GM18505 (cell line): ENCODE measurements around the gene ASB18.

Experiments used
- ATAC-seq: cut with Tn5 transposase; IDR thresholded peaks from one replicate; pipeline ENCODE4 v1.9.1; 2021; ENCODE audit not compliant: unreplicated experiment
- POLR2A ChIP-seq: IDR thresholded peaks from 4 replicates; pipeline ENCODE4 v1.6.1; 2011; ENCODE audit warnings: borderline replicate concordance; ENCODE audit not compliant: insufficient read depth, insufficient read length; ENCODE audit errors: extremely low read depth

Gene ASB18

DNA sequence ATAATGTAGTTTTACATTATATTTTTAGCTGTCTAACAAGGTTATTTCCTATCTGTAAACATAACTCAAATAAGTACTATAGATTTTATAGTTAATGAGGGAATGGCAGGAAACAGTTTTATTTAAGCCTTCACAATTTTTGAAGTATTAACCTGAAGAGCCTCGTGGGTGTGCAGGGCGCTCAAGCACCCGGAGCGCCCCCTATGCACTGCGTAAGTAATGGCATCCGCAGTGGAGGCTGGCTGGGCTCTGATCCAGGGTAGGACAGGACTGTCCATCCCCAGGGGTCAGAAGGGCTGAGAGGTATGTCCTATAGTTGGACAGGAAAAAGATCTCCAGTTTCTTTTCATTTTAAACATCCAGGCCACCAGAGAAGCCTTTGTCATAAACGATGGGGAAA, 87.8 kb downstream of the ASB18 start:
- ATAC-seq = no peak
- TF ChIP-seq POLR2A = no peak

DNA sequence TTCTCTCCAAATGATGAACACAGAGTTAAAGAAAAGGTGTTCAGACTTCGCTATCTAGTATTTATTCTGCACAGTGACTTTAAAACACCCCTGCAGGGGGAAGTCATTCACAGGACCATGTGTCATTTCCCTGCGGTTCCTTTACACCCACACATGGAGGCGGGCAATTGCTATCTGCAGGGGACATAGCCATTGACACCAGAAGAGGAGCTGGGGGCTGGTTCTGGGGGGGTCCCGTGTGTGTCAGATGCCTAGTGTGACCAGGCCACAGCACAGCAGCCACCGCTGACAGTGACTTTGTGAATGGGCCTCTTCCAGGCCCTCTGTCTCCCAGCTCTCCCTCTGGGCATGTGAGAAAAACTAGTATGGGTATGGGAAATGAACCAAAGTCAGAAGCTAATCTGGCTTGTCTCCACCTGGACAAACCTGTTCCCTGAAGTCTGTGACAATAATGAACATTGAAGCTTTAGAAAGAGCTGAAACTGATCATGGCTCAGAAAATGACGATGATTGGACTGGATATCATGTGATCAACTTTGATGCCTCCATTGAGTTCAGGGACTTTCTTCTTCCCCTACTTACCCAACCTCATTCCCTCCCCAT, 88.6 kb downstream of the ASB18 start:
- no peak for TF ChIP-seq POLR2A
- no peak for ATAC-seq

DNA sequence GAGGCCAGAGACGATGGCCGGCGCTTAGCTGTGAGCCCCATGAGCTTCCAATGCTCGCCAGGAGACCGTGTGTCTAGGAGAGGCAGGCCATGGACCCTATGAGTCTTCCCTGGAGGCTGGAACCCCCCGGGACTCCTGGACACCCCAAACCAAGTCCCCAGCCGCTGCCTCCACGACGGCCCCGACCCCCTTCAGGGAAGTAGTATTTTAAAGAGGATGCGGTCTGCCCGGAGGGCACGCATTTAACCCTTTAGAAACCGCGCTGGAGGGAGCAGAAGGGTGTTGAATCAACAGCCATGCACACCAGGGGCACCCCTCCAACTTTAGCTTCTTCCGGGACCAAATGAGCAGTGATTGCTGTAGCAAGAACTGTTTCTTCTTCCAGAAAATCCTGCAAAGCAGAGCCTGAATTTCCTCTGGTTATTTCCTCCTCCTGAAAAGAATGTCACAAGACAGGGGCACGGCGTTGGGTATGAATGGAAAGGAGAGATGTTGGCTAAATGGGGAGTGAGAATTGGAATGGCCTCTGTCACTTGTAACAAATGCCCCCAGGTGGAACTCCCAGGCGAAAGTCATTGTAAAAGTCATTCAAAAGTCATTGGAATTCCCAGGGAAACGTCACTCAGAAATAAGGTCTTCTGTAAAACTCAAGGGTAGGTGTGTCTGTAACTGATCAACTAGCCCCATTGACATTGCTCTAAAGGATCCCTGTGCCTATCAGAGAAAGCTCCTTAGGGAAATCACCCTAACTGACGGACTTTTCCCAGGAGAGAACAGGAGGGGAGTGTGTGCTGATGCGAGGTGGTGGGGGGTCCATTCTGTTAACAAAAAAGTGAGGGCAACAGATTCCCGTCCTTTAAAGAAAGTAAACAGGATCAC, 90.2 kb downstream of the ASB18 start:
- no peak for TF ChIP-seq POLR2A
- no peak for ATAC-seq

DNA sequence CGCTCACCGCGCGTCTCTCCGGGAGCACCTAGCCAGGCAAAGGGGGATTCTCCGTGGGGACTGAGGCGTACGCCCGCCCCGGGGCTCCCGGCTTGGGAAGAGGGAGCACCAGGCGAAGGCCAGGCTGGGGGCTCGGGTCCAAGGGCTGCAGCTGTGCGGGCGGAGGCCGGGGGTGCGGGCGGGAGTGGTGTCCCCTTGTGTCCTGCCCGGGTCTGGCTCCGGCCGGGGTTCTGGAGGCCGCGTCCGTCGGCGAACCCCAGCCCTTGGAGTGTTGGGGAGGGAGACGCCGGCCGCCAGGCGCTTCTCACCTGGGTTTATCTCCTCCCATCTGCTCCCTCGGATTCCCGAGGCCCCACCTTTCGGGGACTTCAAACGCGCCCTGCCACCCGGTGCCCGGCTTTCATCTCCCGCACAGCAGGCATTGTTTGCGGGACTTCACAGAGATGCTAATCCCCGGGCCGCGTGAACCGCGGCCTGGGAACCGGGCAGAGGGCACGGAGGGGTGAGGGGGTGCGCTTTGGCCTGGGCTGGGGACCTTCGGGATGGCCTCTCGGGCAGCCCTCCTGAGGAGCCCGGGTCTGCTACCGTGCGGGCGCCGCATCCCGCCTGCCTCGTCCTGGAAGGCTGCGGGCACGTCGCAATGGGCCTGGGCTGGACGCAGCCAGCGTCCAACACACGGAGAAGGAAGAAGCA, 91.0 kb downstream of the ASB18 start:
- TF ChIP-seq POLR2A = no peak
- no peak for ATAC-seq

DNA sequence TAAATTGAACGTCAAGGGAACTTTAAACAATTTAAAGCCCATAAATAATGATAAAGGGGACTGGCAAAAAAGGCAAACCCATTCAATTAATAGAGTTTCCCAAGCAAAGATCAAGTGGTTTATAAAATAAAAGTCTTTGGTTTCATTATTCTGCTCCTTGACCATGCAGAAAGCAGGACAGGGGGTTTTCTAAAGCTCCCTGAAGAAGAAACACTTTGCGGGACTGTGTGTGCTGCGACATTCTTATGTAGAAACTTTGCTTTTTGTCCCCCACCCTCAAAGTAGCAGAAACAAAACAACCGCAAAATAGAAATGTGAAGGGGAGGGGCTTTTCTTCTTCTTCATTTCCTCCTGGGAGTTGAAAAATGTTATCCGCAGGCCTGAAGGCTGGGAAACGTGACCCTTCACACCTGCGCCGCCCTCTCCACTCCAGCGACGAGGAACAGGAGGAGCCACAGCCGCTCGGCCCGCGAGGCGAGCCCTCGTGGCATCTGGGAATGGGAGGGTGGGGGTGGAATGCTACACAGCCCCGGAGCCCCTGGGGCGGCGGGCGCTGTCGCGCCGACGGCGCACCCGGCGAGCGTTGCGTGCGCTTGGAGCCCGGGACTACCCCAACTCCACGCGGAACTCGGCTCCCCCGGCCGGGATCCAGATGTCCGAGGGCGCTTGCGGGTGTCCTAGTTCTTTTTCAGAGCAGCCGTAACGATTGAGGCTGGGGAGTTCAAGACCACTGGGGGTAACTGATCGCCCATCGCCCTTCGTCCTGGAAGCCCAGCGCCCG, 91.8 kb downstream of the ASB18 start:
- ATAC-seq = no peak
- TF ChIP-seq POLR2A = no peak

DNA sequence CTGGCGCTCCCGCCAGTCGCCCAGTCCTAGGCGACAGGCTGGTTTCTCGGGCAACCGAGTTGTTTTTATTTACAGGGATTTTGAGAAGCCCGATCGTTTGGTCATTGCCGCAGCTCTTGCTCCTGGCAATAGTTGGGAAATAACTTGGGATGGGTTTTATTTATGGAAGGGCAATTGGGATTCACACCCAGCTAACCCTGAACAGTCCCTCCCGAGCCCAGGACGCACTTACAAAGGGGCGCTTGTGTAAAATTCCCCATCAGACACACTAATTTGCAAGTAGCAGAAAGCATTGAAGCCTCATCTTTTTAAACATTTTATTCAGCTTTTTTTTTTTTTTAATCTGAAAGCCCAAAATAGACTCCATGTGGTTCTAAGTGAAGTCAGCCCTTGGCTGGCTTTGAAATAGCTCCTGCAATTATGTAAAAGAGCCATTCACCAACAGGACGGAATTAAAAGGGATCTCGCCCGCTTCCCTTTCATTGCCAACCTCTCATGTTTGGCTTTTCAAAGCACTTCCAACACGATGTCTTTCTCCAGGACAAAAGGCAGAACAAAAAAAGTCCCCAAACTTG, 92.4 kb downstream of the ASB18 start:
- ATAC-seq = no peak
- no peak for TF ChIP-seq POLR2A

DNA sequence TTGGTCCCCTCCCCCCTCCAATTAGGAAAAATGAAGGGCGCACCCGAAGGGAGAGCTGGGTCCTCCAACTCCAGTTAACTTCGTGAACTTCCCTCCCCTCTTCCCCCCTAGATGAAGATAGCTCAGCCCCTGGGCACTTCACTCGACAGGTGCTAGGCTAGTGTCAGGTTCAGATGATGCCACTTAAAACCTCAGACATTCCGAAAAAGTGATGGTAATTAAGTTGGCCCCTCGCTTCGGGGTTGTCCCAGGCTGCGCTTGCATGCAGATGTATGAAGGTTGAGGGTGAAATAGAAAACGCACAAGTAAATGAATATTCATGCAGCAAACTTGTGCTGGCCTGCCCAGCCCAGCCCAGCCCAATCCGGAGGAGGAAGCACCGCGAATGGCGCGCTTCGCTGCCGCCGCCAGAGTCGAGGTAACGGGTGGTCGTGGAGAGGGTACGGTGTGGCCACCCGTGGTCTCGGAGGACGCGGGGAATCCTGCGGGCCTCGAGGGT, 93.0 kb downstream of the ASB18 start:
- ATAC-seq = no peak
- TF ChIP-seq POLR2A = no peak

DNA sequence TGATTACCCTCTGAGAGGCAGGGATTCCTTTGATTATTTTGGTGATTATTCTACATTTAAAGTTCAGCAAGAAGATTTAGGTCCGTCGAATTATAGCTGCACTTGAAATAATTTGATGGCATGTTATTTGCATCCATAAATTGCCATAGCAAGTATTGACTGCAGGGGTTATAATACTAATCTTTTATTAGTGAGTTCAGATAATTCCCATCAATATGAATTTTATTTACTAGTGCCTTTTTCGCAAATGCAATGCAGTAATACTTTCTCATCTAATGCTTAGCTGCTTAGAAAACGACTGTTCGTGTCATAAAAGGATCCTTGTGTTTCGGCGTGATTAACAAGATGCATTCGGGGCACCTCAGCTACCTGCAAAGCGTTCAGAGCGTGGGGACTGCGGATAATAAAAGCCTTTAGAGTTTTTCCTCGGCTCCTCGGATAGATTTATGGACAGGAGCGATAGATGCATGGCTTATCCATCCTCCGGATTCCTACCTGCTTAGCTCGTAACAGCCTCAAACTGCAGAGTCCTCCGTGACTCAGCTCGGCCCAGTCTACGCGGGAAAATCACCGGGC, 93.5 kb downstream of the ASB18 start:
- ATAC-seq = no peak

DNA sequence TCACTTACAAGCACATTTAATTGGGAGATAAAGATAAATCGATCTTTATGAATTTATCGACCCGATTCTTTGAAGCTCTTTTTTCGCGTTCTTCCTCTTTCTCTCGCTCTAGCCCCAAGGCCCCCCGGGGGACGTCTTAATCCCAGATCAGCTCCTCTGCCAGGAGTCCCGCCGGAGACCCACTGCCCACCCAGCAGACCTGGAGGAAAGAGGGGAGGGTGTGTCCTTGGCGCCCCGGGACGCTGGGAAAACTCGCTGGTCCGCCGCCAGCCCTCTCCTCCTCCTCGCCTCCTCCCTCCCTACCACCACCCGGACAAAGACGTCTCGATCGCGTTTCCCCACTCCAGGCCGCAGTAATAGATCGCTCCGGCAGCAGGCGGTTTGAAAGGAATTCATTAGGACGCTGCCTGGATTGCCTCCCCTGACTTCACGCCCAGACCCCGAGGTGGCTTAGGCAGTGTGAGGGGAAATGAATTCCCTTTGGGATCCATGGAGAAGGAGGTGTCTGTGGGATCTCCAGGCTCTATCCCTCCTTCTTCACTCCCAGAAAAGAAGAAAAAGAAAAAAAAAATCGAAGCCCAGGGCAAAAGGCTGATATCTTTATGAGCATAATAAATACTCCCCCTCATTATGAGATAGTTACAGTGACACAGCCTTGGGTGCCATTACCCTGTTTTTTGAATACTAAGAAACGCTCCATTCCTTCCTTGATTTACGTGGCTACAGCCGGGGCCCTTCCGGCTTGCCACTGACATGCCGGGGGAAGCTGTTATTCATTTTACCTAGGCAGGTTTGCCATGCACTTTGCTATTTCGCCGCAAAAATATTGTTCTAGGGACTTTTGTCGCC, 94.2 kb downstream of the ASB18 start:
- no peak for TF ChIP-seq POLR2A
- ATAC-seq = no peak

More for the DNA sequence above, 93.5 kb downstream of the ASB18 start:
- TF ChIP-seq POLR2A = no peak

DNA sequence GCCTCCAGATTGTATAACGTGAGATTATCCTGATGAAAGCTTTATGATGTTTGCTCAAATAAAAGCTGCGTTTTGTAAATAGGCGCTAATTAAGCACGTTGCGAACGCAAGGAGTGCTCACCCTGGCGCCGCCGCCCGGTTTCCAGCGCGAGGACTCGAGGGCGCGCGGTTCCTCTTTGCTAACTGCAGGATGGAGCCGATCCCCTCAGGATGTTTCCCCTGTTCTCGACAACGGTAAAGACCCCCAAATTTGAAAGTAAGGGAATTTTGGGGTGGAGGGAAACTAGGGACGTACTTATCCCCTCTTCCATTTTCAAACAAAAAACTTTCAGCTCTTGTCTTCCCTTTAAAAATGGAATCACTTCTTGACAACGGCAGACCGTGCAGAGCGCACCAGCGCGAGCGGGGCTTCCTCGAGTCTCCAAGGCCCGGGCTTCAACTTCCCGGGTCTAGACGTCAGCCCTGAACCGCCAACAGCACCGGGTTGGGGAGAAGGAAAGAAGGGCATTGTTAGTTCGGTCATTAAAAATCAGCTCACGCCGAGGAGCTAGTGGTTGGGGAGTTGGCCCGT, 95.0 kb downstream of the ASB18 start:
- no peak for ATAC-seq
- no peak for TF ChIP-seq POLR2A

DNA sequence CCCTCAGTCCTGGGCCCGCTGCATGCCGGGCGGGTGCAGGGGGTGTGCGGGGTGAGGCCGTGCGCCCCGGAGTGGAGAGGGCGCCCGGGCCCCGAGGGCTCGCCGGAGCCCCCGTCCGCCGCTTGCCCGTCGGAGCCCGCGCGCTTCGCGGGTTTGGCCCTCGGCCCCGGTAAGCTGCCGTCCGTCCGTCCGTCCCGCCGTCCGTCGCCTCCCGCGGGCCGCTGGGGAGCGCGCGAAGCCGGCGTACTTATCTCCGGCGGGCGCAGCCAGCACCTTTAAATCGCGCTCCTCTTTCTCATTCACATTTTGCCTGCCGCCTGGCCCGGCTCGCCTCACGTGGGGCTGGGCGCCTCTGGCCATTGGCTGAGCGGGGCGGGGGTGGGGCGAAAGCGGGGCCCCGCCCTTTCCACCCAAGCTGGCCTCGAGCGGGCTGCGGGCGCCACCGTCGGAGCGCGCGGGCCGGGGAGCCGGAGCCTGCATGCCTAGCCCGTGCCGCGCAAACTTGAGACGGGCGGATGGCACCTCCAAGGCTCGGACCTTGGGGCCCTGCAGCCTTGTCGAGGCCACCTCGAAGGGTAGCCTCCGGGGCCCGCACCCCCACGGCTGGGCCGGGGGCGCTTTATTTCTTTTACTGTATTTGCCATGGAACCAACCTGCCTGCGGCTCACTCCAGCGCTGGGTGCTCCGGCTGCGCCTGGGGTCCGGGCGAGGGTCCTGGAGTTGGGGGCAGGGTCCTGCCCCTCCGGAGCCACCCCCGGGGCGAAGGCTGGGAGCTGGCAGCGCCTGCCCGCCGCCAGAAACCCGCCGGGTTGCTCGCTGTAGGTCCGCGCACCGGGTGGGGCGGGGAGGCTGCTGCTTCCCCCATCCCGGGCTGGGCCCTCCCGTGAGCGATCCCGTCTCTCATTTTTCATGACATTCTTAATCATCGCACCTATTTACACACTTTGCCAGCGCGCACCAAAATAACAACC, 95.8 kb downstream of the ASB18 start, which contains the start of gene GBX2:
Gene GBX2, minus strand, starts transcription at position 277 of the 971 bp plus-strand sequence. CDS start 415 bp downstream, outside the sequence.
- TF ChIP-seq POLR2A = no peak
- ATAC-seq = no peak
